Thoracic aorta (tissue), 2 donors: Measurements from ENCODE around the gene CCDC15. TPM values are rescaled to one million over a fixed set of nuclear protein-coding genes. Genes with fewer than 3 reads are reported as not detected.
"Not testable (repeated sequence)": the region's sequence is repeated elsewhere in the genome, so short reads cannot be mapped to it uniquely, and the experiment has no call there.

Source experiments
- ATAC-seq: fragments of 150-250 bp; one replicate; pipeline ENCODE4 v1.8.0; 2017; ENCODE audit warnings: low read depth; ENCODE audit not compliant: insufficient number of reproducible peaks, low FRiP score
- DNase-seq: peaks from one replicate; pipeline ENCODE4 v3.0.0-alpha.2; 2020; ENCODE audit warnings: low spot score
- H3K27ac ChIP-seq, 2 donors: fragments of 200-600 bp; sonication (generic); 1 replicate in 1 of 2; 2 replicates in 1 of 2; pipeline ENCODE4 v1.5.1; 2016; ENCODE audit warnings: mild to moderate bottlenecking in 2 of 2, moderate library complexity in 2 of 2
- H3K27me3 ChIP-seq: fragments of 200-600 bp; sonication (generic); replicated peaks from 2 replicates; pipeline ENCODE4 v1.6.0; 2016; ENCODE audit warnings: mild to moderate bottlenecking; ENCODE audit not compliant: insufficient read depth
- H3K36me3 ChIP-seq: fragments of 200-600 bp; sonication (generic); one replicate; pipeline ENCODE4 v1.5.1; 2016
- H3K4me1 ChIP-seq, 2 donors: fragments of 200-600 bp; sonication (generic); 1 replicate in 1 of 2; 2 replicates in 1 of 2; pipeline versions ENCODE4 v1.5.1 to v1.6.0; 2016; ENCODE audit warnings: low read depth in 2 of 2, mild to moderate bottlenecking in 1 of 2; ENCODE audit not compliant: control insufficient read depth in 1 of 2
- H3K4me3 ChIP-seq: fragments of 200-600 bp; sonication (generic); 2 replicates; pipeline ENCODE4 v1.5.1; 2016; ENCODE audit warnings: mild to moderate bottlenecking
- H3K9me3 ChIP-seq: fragments of 200-600 bp; sonication (generic); 2 replicates; pipeline ENCODE4 v1.5.1; 2016
- total RNA-seq, 2 donors: library from RNA; depleted of rRNA; stranded (reverse); fragments of >200 nt; gene quantifications; one replicate each; pipeline versions ENCODE4 v1.1.0 to v1.2.3, GENCODE V29; 2016
- TF ChIP-seq, protein P1 (sequence below): fragments of 200-600 bp; sonication (generic); IDR thresholded peaks from one replicate; pipeline ENCODE4 v1.5.1; 2019; ENCODE audit warnings: antibody characterized with exemption

CCDC15 gene
- total RNA-seq, 2 donors from 2014 or later = 0.49 to 1.2 TPM

DNA sequence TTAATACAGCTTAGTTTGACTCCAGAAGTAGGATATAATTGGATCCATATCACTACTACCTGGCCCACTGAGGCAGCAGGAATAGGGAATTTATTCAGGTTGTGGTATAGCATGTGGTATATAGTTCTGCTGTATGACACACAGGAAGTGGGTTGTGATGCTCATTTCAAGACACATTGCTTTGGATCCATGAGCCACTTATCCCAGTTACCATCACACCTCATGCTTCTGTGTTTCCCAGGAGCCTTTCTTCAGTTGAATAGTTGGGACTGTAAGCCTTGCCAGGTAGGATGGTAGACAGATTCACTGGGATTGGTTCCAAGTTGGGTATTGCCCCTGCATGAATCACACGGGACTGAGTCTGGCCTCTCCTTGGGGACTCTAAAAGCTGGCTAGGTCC is 99.2 kb downstream of the CCDC15 start:
- no peak for ATAC-seq
- DNase-seq = no peak
- no peaks in the 10 kb centered on the region for H3K27me3 ChIP-seq
- H3K36me3 ChIP-seq = no peaks in the 10 kb centered on the region
- no peak overlapping the region for H3K27ac ChIP-seq
- H3K9me3 ChIP-seq = no peaks in the 10 kb centered on the region
- TF ChIP-seq, protein P1, sequence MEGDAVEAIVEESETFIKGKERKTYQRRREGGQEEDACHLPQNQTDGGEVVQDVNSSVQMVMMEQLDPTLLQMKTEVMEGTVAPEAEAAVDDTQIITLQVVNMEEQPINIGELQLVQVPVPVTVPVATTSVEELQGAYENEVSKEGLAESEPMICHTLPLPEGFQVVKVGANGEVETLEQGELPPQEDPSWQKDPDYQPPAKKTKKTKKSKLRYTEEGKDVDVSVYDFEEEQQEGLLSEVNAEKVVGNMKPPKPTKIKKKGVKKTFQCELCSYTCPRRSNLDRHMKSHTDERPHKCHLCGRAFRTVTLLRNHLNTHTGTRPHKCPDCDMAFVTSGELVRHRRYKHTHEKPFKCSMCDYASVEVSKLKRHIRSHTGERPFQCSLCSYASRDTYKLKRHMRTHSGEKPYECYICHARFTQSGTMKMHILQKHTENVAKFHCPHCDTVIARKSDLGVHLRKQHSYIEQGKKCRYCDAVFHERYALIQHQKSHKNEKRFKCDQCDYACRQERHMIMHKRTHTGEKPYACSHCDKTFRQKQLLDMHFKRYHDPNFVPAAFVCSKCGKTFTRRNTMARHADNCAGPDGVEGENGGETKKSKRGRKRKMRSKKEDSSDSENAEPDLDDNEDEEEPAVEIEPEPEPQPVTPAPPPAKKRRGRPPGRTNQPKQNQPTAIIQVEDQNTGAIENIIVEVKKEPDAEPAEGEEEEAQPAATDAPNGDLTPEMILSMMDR = no peak
- no peak overlapping the region for H3K4me3 ChIP-seq
- no peaks in the 10 kb centered on the region for H3K4me1 ChIP-seq

DNA sequence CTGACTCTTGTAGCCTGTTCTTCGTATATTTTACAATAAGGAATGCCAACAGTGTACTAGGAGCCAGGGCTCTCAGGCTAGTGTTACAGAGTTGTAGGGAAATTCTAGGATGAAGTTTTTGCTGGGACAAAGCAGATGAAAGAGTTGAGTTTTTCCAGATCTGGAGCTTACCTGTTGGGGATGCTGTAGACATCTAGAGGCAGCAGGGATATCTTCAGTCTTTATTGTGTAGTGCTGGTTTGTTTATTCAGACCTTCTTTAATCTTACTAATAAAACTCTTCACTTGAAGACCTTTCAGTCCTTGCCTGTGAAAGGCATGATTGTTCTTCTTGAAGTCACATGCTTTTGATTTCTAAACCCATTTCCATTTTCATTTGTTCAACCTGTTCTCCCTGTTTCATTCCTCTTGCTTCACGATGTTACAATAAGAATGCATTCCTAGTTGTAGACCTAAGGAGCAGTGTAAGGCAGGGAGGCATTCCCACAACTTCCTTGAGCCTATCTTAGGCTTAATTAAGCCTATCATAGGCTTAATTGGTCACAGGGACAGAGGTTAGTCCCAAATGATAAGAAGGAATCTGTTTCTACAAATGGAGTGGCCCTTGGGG is 101.2 kb downstream of the CCDC15 start:
- TF ChIP-seq, protein P1 = no peak
- H3K36me3 ChIP-seq = no peaks in the 10 kb centered on the region
- DNase-seq (no peak), ATAC-seq (no peak)
- no peaks in the 10 kb centered on the region for H3K27me3 ChIP-seq
- no peaks in the 10 kb centered on the region for H3K4me1 ChIP-seq
- H3K9me3 ChIP-seq = no peaks in the 10 kb centered on the region
- no peak overlapping the region for H3K4me3 ChIP-seq
- no peak overlapping the region for H3K27ac ChIP-seq

DNA sequence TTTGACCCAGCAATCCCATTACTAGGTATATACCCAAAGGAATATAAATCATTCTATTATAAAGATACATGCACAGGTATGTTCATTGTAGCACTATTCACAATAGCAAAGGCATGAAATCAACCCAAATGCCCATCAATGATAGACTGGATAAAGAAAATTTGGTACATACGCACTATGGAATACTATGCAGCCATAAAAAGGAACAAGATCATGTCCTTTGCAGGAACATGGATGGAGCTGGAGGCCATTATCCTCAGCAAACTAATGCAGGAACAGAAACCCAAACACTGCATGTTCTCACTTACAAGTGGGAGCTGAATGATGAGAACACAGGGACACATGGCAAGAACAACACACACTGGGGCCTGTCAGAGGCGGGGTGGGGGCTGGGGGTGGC is 102.1 kb downstream of the CCDC15 start:
- not testable (repeated sequence) for DNase-seq, H3K4me1 ChIP-seq, H3K36me3 ChIP-seq, H3K27me3 ChIP-seq, H3K4me3 ChIP-seq, H3K9me3 ChIP-seq, H3K27ac ChIP-seq, ATAC-seq

DNA sequence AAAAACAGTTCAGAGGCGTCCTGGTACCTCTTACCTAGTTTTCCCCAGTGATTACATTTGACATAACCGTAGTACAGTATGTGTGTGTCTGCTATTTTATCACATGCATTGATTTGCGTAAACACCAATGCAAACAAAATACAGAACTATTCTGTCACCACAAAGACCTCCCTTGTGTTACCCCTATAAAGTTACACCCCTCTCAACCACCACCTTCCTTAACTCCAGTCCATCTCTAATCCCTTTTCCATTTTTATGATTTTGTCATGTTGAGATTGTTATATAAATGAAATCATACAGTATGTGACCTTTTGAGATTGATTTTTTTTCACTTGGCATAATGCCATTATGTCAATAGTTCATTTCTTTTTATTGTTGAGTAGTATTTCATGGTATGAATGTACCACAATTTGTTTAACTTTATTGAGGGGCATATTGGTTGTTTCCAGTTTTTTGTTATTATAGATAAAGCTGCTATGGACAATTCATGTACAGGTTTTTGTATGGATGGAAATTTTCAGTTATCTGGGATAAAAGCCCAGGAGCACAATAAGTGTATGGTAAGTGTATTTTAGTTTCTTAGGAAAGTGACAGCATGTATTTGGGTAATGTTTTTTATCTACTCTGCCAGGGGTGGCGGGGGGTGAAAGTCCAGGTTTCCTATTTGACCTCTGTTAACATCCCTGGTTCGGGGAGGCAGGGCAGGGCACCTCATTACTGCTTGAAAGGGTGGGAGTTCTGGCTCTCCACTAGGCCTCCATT is 103.1 kb downstream of the CCDC15 start:
- no peaks in the 10 kb centered on the region for H3K4me1 ChIP-seq
- no peak overlapping the region for H3K27ac ChIP-seq
- H3K36me3 ChIP-seq = no peaks in the 10 kb centered on the region
- no peaks in the 10 kb centered on the region for H3K9me3 ChIP-seq
- DNase-seq (no peak), ATAC-seq (no peak)
- H3K27me3 ChIP-seq = no peaks in the 10 kb centered on the region
- no peak overlapping the region for H3K4me3 ChIP-seq
- TF ChIP-seq, protein P1 = no peak

DNA sequence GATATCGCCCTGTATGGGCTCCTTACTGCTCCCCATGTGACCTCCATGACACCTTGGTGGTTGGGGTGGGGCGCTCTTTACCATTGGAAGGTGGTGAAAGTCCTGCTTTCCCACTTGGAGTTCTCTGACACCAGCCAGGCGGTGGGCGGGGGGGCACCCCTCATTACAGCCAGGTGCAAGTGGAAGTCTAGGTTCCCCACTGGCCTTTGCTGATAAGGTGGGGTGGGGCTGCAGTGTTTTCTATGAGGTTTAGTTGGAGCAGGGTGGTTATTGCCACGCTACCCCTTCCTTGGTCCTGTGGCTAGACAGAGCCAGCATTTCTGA is 103.7 kb downstream of the CCDC15 start:
- Histone ChIP-seq H3K27ac (no peak overlapping the region), H3K4me3 (no peak overlapping the region), H3K36me3 (no peaks in the 10 kb centered on the region), H3K9me3 (no peaks in the 10 kb centered on the region), H3K27me3 (no peaks in the 10 kb centered on the region), H3K4me1 (peaks cover 0 to 5% of the 10 kb centered on the region in 2 donors)
- TF ChIP-seq, protein P1 = no peak
- ATAC-seq (no peak), DNase-seq (no peak)

DNA sequence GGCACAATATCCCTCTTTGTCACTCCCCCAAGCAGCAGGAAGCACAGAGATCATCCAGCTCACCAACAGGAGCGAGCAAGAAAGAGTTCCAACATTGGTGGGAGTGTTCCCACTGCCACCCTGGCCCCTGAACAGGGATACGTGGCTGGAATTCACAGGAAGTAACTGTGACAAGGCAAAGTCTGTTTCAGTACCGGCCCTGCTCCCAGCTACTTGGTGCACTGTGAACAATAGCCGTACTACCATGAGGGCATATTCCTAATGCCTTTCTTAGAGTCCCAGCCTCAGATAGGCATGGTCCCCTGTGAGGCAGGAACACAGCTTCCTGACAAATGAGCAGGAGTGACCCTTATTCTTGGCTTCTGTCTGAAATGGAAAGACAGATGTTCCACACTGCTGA is 107.3 kb downstream of the CCDC15 start:
- H3K27ac ChIP-seq = no peak overlapping the region
- H3K9me3 ChIP-seq = no peaks in the 10 kb centered on the region
- DNase-seq (no peak), ATAC-seq (no peak)
- peaks cover 8 to 15% of the 10 kb centered on the region in 2 donors for H3K4me1 ChIP-seq
- H3K27me3 ChIP-seq = no peaks in the 10 kb centered on the region
- H3K4me3 ChIP-seq = no peak overlapping the region
- H3K36me3 ChIP-seq = no peaks in the 10 kb centered on the region
- TF ChIP-seq, protein P1 = no peak
